Astrocyte of the hippocampus (primary cell): ENCODE measurements around the gene PTPRK.
A peak's percentile ranks its signal among the peaks of the same experiment; 100 is the strongest.

ENCODE experiments used
- DNase-seq: peaks from one replicate; pipeline ENCODE4 v3.0.0; 2011; ENCODE audit warnings: low read depth, low spot score

The PTPRK gene

GRCh38 chr6:128303870-128304269 is 216.5 kb downstream of the PTPRK start:
- no peak for DNase-seq

GRCh38 chr6:128302942-128303341 is 217.5 kb downstream of the PTPRK start:
- no peak for DNase-seq

- no peak for DNase-seq
Observed at GRCh38 chr6:128295670-128296069, 224.7 kb downstream of the PTPRK start.

- DNase-seq, result peak; percentile 66
Observed at GRCh38 chr6:128290221-128290620, 230.2 kb downstream of the PTPRK start.

GRCh38 chr6:128284128-128284527 is 236.3 kb downstream of the PTPRK start:
- peak; percentile 34 for DNase-seq

GRCh38 chr6:128282961-128283360 is 237.4 kb downstream of the PTPRK start:
- no peak for DNase-seq

- DNase-seq, result no peak
Observed at GRCh38 chr6:128280960-128281359, 239.4 kb downstream of the PTPRK start.

GRCh38 chr6:128280066-128280465 is 240.3 kb downstream of the PTPRK start:
- DNase-seq, result no peak

- DNase-seq, result no peak
Observed at GRCh38 chr6:128278836-128279235, 241.6 kb downstream of the PTPRK start.

GRCh38 chr6:128277379-128277778 is 243.0 kb downstream of the PTPRK start:
- DNase-seq, result no peak

GRCh38 chr6:128276311-128276710 is 244.1 kb downstream of the PTPRK start:
- DNase-seq, result no peak

GRCh38 chr6:128275681-128276080 is 244.7 kb downstream of the PTPRK start:
- DNase-seq, result no peak

GRCh38 chr6:128275030-128275429 is 245.4 kb downstream of the PTPRK start:
- no peak for DNase-seq

- peak; percentile 49 for DNase-seq
Observed at GRCh38 chr6:128271527-128271926, 248.9 kb downstream of the PTPRK start.

GRCh38 chr6:128271011-128271410 is 249.4 kb downstream of the PTPRK start:
- peak; percentile 58 for DNase-seq

- DNase-seq, result no peak
Observed at GRCh38 chr6:128266946-128267345, 253.5 kb downstream of the PTPRK start.

- DNase-seq, result no peak
Observed at GRCh38 chr6:128265706-128266105, 254.7 kb downstream of the PTPRK start.

GRCh38 chr6:128259730-128260685 is 260.4 kb downstream of the PTPRK start:
- no peak for DNase-seq

GRCh38 chr6:128259029-128259724 is 261.2 kb downstream of the PTPRK start:
- DNase-seq, result no peak

GRCh38 chr6:128256095-128256494 is 264.3 kb downstream of the PTPRK start:
- DNase-seq, result no peak

GRCh38 chr6:128252341-128253176 is 267.8 kb downstream of the PTPRK start:
- peak; percentile 36 for DNase-seq
